Mesodermal cell (in vitro differentiated cells): ENCODE measurements around the gene CELF5.
"Not testable (repeated sequence)": the region's sequence is repeated elsewhere in the genome, so short reads cannot be mapped to it uniquely, and the experiment has no call there.

Source experiments
- H3K27ac ChIP-seq: 2 replicates; pipeline ENCODE4 v1.7.0; 2013; ENCODE audit warnings: mild to moderate bottlenecking, low read depth, low read length, moderate library complexity; ENCODE audit not compliant: severe bottlenecking
- H3K36me3 ChIP-seq: 2 replicates; pipeline ENCODE4 v1.7.1; 2013; ENCODE audit warnings: mild to moderate bottlenecking, low read length, moderate library complexity; ENCODE audit not compliant: control insufficient read depth, insufficient read depth
- H3K4me1 ChIP-seq: one replicate; pipeline ENCODE4 v1.7.1; 2013; ENCODE audit warnings: mild to moderate bottlenecking, low read length; ENCODE audit not compliant: insufficient read depth, control insufficient read depth, poor library complexity, severe bottlenecking
- H3K4me3 ChIP-seq: 2 replicates; pipeline ENCODE4 v1.7.0; 2013; ENCODE audit warnings: low read length, control low read depth, mild to moderate bottlenecking; ENCODE audit not compliant: insufficient read depth, poor library complexity, severe bottlenecking; ENCODE audit errors: extremely low read depth
- H3K9me3 ChIP-seq: 2 replicates; pipeline ENCODE4 v1.7.1; 2013; ENCODE audit warnings: mild to moderate bottlenecking, low read length, moderate library complexity; ENCODE audit not compliant: control insufficient read depth
- WGBS, 2 experiments: methylation state at CpG; one replicate each; pipeline ENCODE4 v1.1.5; 2013; ENCODE audit warnings: missing lambda C conversion rate in 2 of 2; ENCODE audit not compliant: insufficient coverage in 2 of 2; 5-methylcytosine and 5-hydroxymethylcytosine counted together

CELF5 gene

DNA sequence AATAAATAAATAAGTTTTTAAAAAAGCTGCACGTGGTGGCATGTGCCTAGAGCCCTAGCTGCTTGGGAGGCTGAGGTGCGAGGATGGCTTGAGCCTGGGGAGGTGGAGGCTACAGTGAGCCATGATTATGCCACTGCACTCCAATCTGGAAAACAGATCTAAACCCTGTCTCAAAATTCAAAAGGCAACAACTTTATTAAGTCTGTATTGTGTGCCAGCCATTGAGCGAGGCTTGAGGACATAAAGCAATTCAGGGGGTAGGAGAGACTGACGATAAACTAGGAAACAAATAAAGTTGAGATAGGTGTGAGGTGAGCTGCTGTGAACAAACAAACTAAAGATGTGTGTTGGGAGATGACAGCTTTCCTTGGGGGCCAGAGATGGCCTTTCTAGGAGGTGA is 8.7 kb downstream of the CELF5 start:
- Histone ChIP-seq H3K9me3 (no peaks in the 10 kb centered on the region), H3K4me3 (no peak overlapping the region), H3K27ac (no peak overlapping the region), H3K36me3 (no peaks in the 10 kb centered on the region), H3K4me1 (no peaks in the 10 kb centered on the region)
- WGBS, 2 experiments, result 83 to 96% methylated on average over 3 of the region's 4 CpGs

DNA sequence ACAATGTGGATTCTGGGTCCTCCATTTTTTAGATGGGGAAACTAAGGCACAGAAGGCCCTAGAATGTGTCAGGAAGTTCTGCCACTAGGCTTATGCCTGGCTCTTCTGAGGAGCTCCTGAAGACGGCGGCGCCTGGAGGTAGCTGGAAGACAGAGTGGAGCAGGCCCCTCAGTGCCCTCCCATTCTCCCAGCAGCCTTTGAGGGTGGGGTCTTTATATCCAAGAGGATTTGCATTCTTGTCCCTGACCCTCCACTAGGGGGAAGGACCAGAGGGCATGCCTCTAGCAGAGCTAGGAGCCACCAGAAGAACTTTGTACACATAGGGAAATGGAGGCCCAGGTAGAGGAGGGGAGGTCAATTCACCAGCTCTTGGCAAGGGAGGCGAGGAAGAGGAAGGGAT is 9.4 kb downstream of the CELF5 start:
- Histone ChIP-seq H3K4me3 (no peak overlapping the region), H3K9me3 (no peaks in the 10 kb centered on the region), H3K27ac (no peak overlapping the region), H3K36me3 (no peaks in the 10 kb centered on the region), H3K4me1 (no peaks in the 10 kb centered on the region)
- WGBS, 2 experiments, result 39% methylated on average over 3 of the region's 4 CpGs; no CpG with 5 or more reads in 1 of the 2 experiments

DNA sequence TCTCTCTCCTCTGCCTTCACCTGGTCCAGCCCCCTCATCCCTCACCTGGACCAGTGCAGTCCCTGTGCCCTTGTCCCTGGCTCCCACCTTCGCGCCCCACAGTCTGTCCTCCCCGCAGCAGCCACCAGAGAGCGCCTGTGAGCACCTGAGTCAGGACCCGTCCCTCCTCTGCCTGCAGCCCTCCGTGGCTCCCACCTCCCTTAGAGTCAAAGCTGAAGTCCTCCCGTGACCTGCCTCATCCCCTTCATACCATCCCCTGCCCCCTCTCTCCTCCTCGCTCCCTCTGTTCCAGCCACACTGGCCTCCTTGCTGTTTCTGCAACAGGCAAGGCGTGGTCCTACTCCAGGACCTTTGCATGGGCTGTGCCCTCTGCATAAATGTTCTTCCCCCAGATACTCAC is 10.3 kb downstream of the CELF5 start:
- Histone ChIP-seq H3K4me3 (no peak overlapping the region), H3K4me1 (no peaks in the 10 kb centered on the region), H3K36me3 (no peaks in the 10 kb centered on the region), H3K27ac (no peak overlapping the region), H3K9me3 (no peaks in the 10 kb centered on the region)
- WGBS, 2 experiments, result 55 to 59% methylated on average over 9 of the region's 9 CpGs

DNA sequence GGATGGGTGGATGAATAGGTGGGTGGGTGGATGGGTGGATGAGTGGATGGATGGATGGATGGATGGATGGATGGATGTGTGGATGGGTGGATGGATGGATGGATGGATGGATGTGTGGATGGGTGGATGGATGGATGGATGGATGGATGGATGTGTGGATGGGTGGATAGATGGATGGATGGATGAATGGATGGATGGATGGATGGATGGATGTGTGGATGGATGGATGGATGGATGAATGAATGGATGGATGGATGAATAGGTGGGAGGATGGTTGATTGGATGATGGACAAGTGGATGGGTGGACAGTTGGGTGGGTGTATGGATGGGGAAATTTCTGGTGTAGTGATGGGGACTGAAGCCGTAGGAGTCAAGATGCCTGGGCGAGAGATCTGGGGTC is 11.1 kb downstream of the CELF5 start:
- H3K4me1 ChIP-seq, H3K4me3 ChIP-seq, H3K36me3 ChIP-seq, H3K27ac ChIP-seq, H3K9me3 ChIP-seq: not testable (repeated sequence)
- 83 to 89% methylated on average over 1 to 2 of the region's 2 CpGs for WGBS, 2 experiments

GRCh38 chr19:3236272-3236671 is 11.8 kb downstream of the CELF5 start:
- H3K9me3 ChIP-seq, result no peaks in the 10 kb centered on the region
- H3K4me3 ChIP-seq, result no peak overlapping the region
- WGBS, 2 experiments, result 67 to 80% methylated on average over 2 to 3 of the region's 4 CpGs
- H3K36me3 ChIP-seq, result no peaks in the 10 kb centered on the region
- H3K27ac ChIP-seq, result no peak overlapping the region
- no peaks in the 10 kb centered on the region for H3K4me1 ChIP-seq

GRCh38 chr19:3238066-3238561 is 13.7 kb downstream of the CELF5 start:
- Histone ChIP-seq H3K4me1 (no peaks in the 10 kb centered on the region), H3K9me3 (no peaks in the 10 kb centered on the region), H3K27ac (no peak overlapping the region), H3K36me3 (no peaks in the 10 kb centered on the region), H3K4me3 (no peak overlapping the region)
- WGBS, 2 experiments, result 88 to 90% methylated on average over 4 to 6 of the region's 7 CpGs

- H3K4me1 ChIP-seq, result no peaks in the 10 kb centered on the region
- no peak overlapping the region for H3K4me3 ChIP-seq
- no peak overlapping the region for H3K27ac ChIP-seq
- no peaks in the 10 kb centered on the region for H3K36me3 ChIP-seq
- no peaks in the 10 kb centered on the region for H3K9me3 ChIP-seq
- 71 to 78% methylated on average over 3 to 5 of the region's 5 CpGs for WGBS, 2 experiments
These were observed 14.9 kb downstream of the CELF5 start for GRCh38 chr19:3239367-3239766.

DNA sequence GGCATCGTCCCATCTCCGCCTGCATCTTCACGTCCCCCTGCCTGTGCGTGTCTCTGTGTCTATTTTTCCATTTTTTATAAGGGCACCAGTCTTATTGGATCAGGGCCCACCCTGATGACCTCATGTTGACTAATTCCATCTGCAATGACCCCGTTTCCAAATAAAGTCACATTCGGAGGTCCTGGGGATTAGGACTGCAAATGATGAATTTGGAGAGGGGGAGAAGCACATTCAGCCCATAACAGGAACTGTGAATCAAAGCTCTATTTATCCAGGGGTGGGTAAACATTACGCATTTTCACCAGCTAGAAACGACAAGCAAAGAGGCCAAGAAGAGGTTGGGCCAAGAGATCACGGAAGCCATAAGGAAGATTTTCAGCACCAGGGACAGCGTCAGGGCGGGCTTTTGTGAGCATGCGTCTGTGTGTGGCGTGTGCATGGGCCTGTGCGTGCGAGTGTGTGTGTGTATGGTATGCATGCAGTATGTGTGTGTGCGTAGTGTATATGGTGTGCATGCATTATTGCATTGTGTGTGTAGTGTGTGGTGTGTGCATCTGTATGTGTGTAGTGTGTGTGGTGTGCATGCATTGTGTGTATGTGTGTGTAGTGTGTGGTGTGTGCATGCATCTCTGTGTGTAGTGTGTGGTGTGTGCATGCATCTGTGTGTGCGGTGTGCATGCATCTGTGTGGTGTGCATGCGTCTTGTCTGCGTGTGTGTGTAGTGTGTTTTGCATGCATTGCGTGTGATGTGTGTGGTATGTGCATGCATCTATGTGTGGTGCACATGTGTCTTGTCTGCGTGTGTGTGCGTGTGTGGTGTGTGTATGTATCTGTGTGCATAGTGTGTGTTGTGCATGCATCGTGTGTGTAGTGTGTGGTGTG is 19.6 kb downstream of the CELF5 start:
- Histone ChIP-seq H3K4me1 (no peaks in the 10 kb centered on the region), H3K27ac (no peak overlapping the region), H3K9me3 (no peaks in the 10 kb centered on the region), H3K4me3 (no peak overlapping the region), H3K36me3 (no peaks in the 10 kb centered on the region)
- 50 to 58% methylated on average over 21 to 23 of the region's 23 CpGs for WGBS, 2 experiments

DNA sequence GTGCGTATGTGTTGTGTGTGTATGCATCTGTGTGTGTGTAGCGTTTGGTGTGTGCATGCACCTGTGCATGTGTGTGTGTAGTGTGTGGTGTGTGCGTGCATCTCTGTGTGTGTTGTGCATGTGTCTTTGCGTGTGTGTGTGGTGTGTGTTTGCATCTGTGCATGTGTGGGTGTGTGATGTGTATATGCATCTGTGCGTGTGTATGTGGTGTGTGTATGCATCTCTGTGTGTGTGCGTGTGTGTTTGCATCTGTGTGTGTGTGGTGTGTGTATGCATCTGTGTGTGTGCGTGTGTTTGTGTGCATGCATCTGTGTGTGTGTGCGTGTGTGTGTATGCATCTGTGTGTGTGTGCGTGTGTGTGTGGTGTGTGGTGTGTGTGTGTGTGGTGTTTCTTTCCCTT is 20.6 kb downstream of the CELF5 start:
- WGBS, 2 experiments, result 86% methylated on average over 7 of the region's 9 CpGs; no CpG with 5 or more reads in 1 of the 2 experiments
- H3K4me3 ChIP-seq, result no peak overlapping the region
- no peaks in the 10 kb centered on the region for H3K9me3 ChIP-seq
- H3K36me3 ChIP-seq, result no peaks in the 10 kb centered on the region
- no peak overlapping the region for H3K27ac ChIP-seq
- no peaks in the 10 kb centered on the region for H3K4me1 ChIP-seq

- no peak overlapping the region for H3K27ac ChIP-seq
- no peak overlapping the region for H3K4me3 ChIP-seq
- H3K36me3 ChIP-seq, result no peaks in the 10 kb centered on the region
- no peaks in the 10 kb centered on the region for H3K9me3 ChIP-seq
- WGBS, 2 experiments, result 48 to 59% methylated on average over 10 to 11 of the region's 14 CpGs
- H3K4me1 ChIP-seq, result no peaks in the 10 kb centered on the region
These were observed 24.4 kb downstream of the CELF5 start for GRCh38 chr19:3248728-3249326.

- whole genome bisulfite sequencing, 2 experiments, result 64 to 79% methylated on average over 4 to 8 of the region's 10 CpGs
- Histone ChIP-seq H3K4me3 (no peak overlapping the region), H3K4me1 (no peaks in the 10 kb centered on the region), H3K36me3 (no peaks in the 10 kb centered on the region), H3K27ac (no peak overlapping the region), H3K9me3 (no peaks in the 10 kb centered on the region)
These were observed 24.9 kb downstream of the CELF5 start for GRCh38 chr19:3249408-3249807.
